ENCODE results near the gene PISD. TPM values are rescaled to one million over a fixed set of nuclear protein-coding genes. Genes with fewer than 3 reads are reported as not detected.
A peak's percentile ranks its signal among the peaks of the same experiment; 100 is the strongest.

Gene PISD
- total RNA-seq, 2 donors from 2014 or later: 14.8 to 27.3 TPM

GRCh38 chr22:31637447-31637890, 24.5 kb downstream of the PISD start:
- H3K27ac ChIP-seq: peak overlapping the region; percentile 68 to 80
- H3K9me3 ChIP-seq: no peaks in the 10 kb centered on the region
- H3K27me3 ChIP-seq: no peaks in the 10 kb centered on the region
- H3K4me1 ChIP-seq: peaks cover 0 to 22% of the 10 kb centered on the region in 2 donors
- H3K4me3 ChIP-seq: peak overlapping the region in 1 of 2 donors; percentile 29
- no peaks in the 10 kb centered on the region for H3K36me3 ChIP-seq
- no peak for DNase-seq (ENCODE audit: low spot score)
- TF ChIP-seq, protein P1, sequence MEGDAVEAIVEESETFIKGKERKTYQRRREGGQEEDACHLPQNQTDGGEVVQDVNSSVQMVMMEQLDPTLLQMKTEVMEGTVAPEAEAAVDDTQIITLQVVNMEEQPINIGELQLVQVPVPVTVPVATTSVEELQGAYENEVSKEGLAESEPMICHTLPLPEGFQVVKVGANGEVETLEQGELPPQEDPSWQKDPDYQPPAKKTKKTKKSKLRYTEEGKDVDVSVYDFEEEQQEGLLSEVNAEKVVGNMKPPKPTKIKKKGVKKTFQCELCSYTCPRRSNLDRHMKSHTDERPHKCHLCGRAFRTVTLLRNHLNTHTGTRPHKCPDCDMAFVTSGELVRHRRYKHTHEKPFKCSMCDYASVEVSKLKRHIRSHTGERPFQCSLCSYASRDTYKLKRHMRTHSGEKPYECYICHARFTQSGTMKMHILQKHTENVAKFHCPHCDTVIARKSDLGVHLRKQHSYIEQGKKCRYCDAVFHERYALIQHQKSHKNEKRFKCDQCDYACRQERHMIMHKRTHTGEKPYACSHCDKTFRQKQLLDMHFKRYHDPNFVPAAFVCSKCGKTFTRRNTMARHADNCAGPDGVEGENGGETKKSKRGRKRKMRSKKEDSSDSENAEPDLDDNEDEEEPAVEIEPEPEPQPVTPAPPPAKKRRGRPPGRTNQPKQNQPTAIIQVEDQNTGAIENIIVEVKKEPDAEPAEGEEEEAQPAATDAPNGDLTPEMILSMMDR (IDR thresholded peaks at IDR 0.05): no peak

DNA sequence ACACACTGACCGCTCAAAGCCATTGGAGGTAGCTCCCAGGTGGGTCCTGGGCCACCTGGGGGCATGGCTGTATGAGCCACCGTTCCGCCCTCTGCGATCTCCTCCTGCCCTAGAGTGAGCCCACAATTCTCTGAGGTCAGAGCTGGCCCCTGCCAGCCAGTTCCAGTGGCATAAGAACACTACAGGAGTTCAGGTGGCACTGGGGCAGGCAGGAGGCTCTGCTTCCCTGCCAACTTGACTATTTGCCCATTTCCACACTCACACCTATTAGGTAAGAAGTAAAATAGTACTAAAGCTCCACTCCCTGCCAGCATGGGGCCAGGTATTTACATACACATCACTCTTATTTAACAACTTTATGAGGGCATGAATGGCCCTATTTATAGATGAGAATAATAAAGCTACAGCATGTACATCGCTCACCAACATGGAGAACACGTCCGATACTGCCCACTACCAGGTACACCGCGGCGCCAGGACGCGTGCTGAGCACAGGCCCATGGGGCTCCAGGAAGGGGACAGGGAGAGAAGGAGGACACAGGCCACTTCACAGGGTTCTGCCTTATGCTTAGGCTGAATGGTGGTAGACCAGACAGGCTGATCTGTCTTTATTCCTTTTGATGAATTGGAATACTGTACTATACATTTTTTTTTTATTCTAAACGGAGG, 26.2 kb downstream of the PISD start:
- H3K27me3 ChIP-seq: no peaks in the 10 kb centered on the region
- no peak for DNase-seq (ENCODE audit: low spot score)
- H3K4me1 ChIP-seq: peaks cover 0 to 31% of the 10 kb centered on the region in 2 donors
- no peak overlapping the region for H3K4me3 ChIP-seq
- H3K27ac ChIP-seq: no peak overlapping the region
- TF ChIP-seq, protein P1 (IDR thresholded peaks at IDR 0.05): no peak
- H3K36me3 ChIP-seq: no peaks in the 10 kb centered on the region
- H3K9me3 ChIP-seq: no peaks in the 10 kb centered on the region

GRCh38 chr22:31631436-31631835, 30.6 kb downstream of the PISD start:
- Histone ChIP-seq H3K4me3 (peak overlapping the region in 1 of 2 donors; percentile 85), H3K4me1 (peaks cover 0 to 43% of the 10 kb centered on the region in 2 donors), H3K27ac (peak overlapping the region; percentile 72 to 89), H3K9me3 (no peaks in the 10 kb centered on the region), H3K36me3 (no peaks in the 10 kb centered on the region), H3K27me3 (no peaks in the 10 kb centered on the region)
- DNase-seq (ENCODE audit: low spot score): no peak
- TF ChIP-seq, protein P1 (IDR thresholded peaks at IDR 0.05): no peak

DNA sequence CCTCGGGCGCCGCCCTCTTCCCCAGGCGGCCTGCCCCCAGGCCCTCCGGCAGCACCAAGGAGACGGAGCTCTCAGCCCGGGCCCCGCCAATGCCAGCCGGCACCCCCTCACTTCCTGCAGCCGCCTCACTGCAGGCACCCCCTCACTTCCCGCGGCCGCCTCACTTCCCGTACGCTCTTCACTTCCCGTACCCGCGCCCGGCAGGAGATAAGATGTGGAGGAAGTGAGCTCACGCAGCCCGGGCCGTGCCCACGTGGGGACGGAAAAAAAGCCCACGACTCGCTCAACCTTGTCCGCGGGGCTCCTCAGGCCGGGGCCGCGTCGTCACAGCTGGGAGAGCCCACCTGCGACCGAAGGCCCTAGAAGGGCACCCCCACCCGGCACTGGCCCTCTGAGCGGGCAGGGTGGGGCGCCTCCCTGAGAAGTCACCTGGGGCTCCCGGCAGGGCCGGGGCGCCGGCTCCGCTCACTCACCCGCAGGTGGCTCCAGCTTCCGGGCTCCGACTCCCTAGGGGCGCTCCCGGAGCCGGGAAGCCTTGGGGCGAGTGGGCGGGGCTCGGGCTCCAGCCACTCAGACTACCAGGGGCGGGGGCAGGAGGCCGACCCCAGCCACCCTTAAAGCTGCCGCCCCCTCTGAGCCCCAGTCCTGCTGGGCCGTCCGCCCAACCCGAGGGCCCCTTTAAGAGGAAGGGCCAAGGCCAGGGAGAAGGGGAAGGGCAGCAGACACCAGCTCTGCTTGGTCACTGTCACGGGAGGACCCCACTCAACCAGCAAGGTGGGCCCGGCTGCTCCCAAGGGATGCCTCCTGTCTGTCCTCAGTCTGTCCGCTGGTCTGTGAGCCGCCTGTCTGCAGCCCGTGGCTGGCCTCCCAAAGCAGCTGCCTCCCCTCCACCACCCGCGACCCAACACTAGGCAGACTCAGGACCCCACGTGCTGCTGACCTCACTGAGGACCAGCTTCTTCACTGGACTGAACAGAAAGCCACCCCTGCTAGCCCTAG, 31.4 kb downstream of the PISD start:
- Histone ChIP-seq H3K27me3 (no peaks in the 10 kb centered on the region), H3K9me3 (no peaks in the 10 kb centered on the region), H3K27ac (peak overlapping the region; percentile 72 to 89), H3K4me1 (peaks cover 0 to 51% of the 10 kb centered on the region in 2 donors), H3K4me3 (peak overlapping the region; percentile 47 to 85), H3K36me3 (no peaks in the 10 kb centered on the region)
- peak; percentile 91 for DNase-seq (ENCODE audit: low spot score)
- TF ChIP-seq, protein P1 (IDR thresholded peaks at IDR 0.05): no peak

DNA sequence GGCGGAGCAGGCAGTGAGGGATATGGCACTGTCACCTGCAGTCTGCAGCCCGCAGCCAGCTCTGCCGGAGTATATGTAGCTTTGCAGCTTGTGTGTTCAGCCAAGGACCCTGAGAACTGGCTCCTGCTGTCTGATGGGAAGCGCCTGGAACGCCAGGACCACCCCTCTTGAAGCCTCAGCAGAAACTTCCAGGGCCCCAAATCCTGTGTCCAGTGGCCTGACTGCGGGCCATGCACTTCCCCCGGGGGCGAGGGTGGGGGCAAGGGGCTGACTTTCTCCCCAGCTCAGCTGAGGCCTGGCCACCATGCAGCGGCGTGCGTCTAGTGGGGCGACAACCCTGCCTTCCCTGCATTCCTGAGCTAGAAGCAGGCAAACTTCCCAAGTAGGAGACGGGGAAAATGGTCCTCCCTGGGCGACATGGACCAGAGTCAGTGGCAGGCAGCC, 32.3 kb downstream of the PISD start:
- H3K4me1 ChIP-seq: peaks cover 0 to 58% of the 10 kb centered on the region in 2 donors

More for the DNA sequence above, 32.3 kb downstream of the PISD start:
- Histone ChIP-seq H3K4me3 (peak overlapping the region; percentile 47 to 85), H3K27ac (peak overlapping the region; percentile 72 to 89), H3K9me3 (no peaks in the 10 kb centered on the region), H3K27me3 (no peaks in the 10 kb centered on the region), H3K36me3 (no peaks in the 10 kb centered on the region)
- DNase-seq (ENCODE audit: low spot score): no peak
- TF ChIP-seq, protein P1 (IDR thresholded peaks at IDR 0.05): no peak
